Ureter (tissue), 1 donor: ENCODE measurements around the gene ANKDD1A. TPM values are rescaled to one million over a fixed set of nuclear protein-coding genes. Genes with fewer than 3 reads are reported as not detected.

Experiments used
- DNase-seq: peaks from one replicate; pipeline ENCODE4 v3.0.0-alpha.2; 2020; ENCODE audit warnings: low spot score
- total RNA-seq: library from RNA; stranded (reverse); gene quantifications from one replicate; pipeline ENCODE4 v1.2.4, GENCODE V29; 2023
- donor health status: DM: yes; HTN: yes; CAD: no.

Gene ANKDD1A
- total RNA-seq, 1 donor from 2014 or later, result 31.4 TPM

GRCh38 chr15:64895285-64896065 is 16.2 kb upstream of the ANKDD1A start:
- no peak for DNase-seq

DNA sequence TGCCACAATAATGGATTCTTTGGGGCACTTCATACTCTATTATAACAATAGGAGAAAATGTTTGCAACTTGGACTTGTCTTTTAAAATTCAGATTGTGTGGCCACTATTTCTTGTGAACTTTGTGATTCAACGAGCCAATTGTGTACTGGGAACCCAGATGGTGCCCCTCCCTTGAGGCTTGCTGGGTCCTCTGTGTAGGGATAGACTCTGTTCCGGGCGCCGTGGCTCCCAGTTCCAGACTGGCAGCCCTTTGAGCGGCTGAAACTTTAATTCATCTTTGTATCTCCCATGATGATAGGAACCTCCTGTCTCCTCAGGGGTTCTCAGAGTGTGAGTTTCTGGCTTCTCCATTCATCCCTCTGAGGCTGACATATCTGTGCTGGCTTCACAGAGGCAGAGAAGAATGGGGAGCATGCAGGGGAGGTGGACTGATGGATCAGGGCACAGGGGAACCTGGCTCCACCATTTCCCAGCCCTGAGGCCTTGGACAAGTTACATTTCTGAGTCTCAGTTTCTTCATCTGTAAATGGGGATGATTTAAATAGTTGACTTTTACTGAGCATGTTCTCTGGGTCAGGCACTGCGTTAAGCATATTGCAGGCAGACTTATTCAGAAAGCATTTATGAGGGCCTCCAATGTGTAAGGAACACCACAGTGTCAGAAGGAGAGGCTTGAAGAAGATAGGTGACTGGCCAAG is 15.2 kb upstream of the ANKDD1A start:
- DNase-seq, result no peak

- DNase-seq, result peak; percentile 79
Measured at GRCh38 chr15:64897345-64897985, 14.2 kb upstream of the ANKDD1A start.

DNA sequence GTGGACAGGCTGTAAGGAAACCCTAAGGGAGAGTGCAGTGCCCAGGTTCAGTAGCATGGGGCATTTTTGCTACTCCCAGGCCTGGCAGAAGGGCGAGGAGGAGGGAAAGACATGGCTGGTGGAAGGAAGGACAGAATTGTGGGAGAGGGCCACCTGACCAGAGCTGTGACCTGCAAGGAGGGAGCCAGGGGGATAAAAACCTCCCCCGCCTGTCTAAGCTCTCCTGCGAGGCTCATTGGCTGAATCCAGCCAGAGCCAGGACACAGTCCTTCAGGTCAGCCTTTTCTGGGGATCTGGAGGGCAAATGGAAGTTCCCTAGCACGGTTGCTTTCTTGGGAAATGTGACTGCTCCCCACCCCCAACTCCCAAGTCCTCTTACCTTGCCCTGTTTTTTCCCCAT is 13.3 kb upstream of the ANKDD1A start:
- DNase-seq, result no peak

- DNase-seq, result no peak
Measured at GRCh38 chr15:64901141-64901540, 10.6 kb upstream of the ANKDD1A start.

DNA sequence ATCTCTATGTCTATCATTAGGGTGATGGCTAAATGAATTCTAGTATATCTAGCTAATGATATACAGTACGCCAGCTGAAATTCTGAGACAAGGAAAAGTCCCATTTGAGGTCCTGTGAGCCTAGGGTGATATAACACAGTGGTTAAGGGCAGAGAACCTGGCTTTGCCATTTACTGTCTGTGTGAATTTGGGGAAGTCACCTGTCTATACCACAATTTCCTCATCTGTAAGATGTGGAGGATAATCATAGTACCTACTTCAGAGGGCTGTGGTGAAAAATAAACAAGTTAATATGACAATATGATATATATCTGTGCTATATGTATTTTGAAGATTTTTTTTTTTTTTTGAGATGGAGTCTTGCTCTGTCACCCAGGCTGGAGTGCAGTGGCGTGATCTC is 9.8 kb upstream of the ANKDD1A start:
- DNase-seq, result no peak

- no peak for DNase-seq
Measured at GRCh38 chr15:64902863-64903262, 8.8 kb upstream of the ANKDD1A start.

DNA sequence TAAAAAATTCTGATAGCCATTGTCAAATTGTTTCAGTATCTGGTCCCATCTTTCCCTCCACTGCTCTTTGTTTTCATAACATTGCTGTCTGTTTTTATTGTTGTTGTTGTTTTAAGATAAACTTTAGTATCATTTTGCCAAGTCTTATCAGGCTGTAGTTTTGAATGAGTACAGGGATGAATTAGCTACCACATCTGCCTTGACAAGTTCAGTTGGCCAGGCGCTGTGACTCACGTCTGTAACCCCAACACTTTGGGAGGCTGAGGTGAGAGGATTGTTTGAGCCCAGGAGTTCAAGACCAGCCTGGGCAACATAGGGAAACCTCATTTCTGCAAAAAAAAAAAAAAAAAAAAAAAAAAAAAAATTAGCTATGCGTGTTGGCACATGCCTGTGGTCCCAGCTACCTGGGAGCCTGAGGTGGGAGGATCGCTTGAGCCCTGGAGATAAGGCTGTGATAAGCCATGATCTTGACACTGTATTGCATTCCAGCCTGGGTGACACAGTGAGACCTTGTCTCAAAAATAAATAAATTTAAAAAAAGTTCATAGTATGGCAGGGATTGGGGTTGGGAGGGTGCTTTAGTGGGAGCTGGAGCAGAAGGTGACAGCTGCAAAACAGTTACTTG is 8.3 kb upstream of the ANKDD1A start:
- DNase-seq, result no peak

- DNase-seq, result no peak
Measured at GRCh38 chr15:64904189-64904588, 7.5 kb upstream of the ANKDD1A start.

DNA sequence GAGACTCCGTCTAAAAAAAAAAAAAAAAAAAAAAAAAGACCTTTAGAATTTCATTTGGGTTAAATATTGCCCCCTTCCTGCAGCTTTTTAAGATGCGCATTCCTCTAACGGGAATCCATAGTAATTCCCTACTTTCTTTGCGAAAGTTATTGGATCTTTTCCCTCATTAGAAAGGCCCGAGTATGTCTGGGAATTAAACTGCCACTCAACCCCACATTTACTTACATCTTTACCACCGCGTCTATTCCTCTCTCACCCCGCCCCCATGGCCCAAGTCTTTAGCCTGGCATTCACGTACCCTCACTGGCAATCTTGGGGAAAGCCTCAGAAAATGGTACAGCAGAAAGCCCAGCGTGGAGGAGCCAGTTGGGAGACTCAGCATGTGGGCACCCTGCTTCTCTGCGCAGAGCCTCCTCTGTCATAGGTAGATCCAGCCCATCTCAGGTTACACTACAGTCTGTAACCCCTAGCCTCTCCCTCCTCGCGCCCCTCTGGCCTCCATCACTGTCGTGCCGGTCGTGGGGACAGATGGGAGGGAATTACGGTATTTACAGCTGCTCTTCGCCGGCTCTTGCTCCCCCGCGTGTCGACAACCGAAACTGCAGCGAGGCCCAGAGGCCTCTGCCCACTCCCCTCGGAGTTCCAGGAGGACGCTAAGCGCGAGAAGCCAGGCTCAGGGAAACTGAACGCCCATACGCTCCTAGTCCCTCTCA is 6.4 kb upstream of the ANKDD1A start:
- DNase-seq, result peak; percentile 78

- no peak for DNase-seq
Measured at GRCh38 chr15:64905941-64906340, 5.8 kb upstream of the ANKDD1A start.

GRCh38 chr15:64906402-64906801 is 5.3 kb upstream of the ANKDD1A start:
- DNase-seq, result no peak

DNA sequence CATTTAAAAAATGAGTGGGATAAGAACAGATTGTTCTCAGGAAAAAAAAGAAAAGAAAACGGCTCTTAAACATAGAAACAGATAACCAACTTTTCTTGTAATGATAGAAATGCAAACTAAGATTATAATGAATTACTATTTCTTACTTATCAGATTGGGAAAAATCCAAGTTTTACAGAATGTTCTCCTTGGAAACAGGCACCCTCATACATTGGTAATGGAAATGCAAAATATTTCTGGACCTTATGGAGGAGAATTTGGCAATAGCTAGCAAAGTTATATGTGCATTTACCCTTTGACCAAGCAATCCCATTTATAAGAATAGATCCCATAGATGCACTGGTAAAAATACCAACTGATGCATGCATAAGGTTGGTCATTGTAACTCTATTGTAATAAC is 3.7 kb upstream of the ANKDD1A start:
- no peak for DNase-seq

DNA sequence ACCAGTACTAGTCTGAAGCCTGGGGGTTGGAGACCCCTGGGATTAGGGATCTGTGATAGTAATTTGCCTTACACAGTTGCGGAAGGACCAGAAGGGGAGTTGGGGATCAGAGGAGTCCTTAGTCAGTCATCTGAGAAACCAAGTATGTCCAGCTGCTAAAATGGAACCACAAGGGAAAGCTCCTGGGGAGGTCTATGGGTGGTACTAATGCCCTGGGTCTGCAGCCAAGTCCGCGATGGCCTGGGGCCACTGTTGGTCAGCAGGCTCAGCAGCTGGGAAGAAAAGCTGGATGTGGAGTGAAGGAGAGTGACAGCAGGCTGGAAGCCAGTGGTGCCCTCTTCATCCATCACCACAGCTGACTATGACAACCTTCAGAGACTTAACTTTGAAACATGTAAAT is 2.2 kb upstream of the ANKDD1A start:
- no peak for DNase-seq

DNA sequence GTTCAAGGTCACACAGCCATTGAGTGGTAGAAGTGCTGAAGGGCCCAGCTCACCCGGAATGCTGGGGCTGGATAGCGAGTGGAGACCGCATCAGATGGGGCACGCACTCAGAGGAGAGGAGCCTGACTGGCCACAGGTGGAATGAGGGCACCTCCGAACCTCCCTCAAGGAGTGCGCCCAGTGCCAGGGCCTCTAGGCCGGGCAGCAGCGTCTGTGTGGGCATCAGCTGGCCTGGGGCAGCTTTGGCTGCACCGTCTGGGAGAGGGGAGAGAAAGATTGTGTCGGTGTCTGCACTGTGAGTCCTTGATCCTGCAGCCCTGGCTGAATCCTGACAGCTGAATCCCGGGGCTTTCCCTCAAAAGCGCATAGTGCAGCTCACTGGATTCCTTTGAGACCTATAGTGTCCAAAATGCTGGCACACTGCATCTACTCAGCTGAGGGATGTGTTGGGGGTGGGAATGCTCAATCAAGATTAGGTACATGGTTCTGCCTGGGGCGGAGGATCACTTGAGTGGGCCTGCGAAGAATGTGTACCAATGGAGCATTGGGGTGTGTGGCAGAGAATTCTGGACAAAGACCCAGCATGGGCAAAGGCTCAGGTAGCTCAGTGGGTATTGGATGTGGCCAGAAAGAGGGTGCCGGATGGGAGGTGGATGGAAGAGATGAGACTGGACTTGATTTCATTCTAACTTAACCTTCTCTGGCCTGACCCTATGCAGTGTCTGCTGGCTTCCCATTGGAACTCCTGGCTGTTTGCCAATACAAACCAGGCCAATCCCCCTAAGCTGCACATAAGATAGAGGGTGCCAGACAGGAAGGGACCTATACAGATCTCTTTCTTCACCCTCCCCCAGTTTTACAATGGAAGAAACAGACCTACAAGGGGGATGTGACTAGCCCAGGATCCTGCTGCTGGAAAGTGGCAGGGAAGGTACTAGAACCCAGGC is 950 bp downstream of the ANKDD1A start:
- DNase-seq, result no peak

GRCh38 chr15:64915518-64916227 is 4.0 kb downstream of the ANKDD1A start:
- no peak for DNase-seq

DNA sequence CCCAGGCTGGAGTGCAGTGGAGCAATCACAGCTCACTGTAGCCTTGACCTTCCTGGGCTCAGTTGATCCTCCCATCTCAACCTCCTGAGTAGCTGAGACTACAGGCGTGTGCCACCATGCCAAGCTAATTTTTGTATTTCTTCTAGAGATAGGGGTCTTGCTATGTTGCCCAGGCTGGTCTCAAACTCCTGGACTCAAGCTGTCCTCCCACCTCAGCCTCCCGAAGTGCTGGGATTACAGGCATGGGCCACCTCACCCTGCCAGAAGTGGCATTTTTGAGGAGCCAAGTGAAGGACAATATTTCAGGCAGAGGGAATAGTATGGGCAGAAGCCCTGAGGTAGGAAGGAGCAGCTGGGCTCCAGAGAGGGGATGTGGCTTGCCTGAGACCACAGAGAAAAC is 4.7 kb downstream of the ANKDD1A start:
- DNase-seq, result no peak

DNA sequence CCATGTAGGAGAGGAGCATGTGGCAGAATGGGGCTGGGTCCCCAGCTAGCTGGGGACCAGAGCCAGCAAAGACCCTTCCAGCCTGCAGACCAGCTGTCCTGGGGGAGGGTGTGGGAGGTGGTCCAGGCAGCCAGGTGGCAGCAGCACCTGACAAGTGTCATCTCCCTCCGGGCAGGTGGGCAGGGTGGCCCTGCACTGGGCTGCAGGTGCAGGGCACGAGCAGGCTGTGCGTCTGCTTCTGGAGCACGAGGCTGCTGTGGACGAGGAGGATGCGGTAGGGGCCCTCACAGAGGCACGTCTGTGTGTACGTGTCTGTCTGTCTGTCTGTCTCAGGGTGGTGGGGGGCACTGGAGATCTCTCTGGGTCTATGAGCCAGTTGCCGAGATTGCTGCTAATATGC is 5.5 kb downstream of the ANKDD1A start:
- DNase-seq, result no peak

- no peak for DNase-seq
Measured at GRCh38 chr15:64919721-64920120, 8.0 kb downstream of the ANKDD1A start.

GRCh38 chr15:64921711-64922110 is 10.0 kb downstream of the ANKDD1A start:
- DNase-seq, result no peak
